Thoracic aorta (tissue), 2 donors: ENCODE data around the gene CHEK2. TPM values are rescaled to one million over a fixed set of nuclear protein-coding genes. Genes with fewer than 3 reads are reported as not detected.
A peak's percentile ranks its signal among the peaks of the same experiment; 100 is the strongest.
"Not testable (repeated sequence)": the region's sequence is repeated elsewhere in the genome, so short reads cannot be mapped to it uniquely, and the experiment has no call there.

Experiments
- ATAC-seq: fragments of 150-250 bp; one replicate; pipeline ENCODE4 v1.8.0; 2017; ENCODE audit warnings: low read depth; ENCODE audit not compliant: insufficient number of reproducible peaks, low FRiP score
- DNase-seq: peaks from one replicate; pipeline ENCODE4 v3.0.0-alpha.2; 2020; ENCODE audit warnings: low spot score
- H3K27ac ChIP-seq, 2 donors: fragments of 200-600 bp; sonication (generic); 1 replicate in 1 of 2; 2 replicates in 1 of 2; pipeline ENCODE4 v1.5.1; 2016; ENCODE audit warnings: mild to moderate bottlenecking in 2 of 2, moderate library complexity in 2 of 2
- H3K27me3 ChIP-seq: fragments of 200-600 bp; sonication (generic); replicated peaks from 2 replicates; pipeline ENCODE4 v1.6.0; 2016; ENCODE audit warnings: mild to moderate bottlenecking; ENCODE audit not compliant: insufficient read depth
- H3K36me3 ChIP-seq: fragments of 200-600 bp; sonication (generic); one replicate; pipeline ENCODE4 v1.5.1; 2016
- H3K4me1 ChIP-seq, 2 donors: fragments of 200-600 bp; sonication (generic); 1 replicate in 1 of 2; 2 replicates in 1 of 2; pipeline versions ENCODE4 v1.5.1 to v1.6.0; 2016; ENCODE audit warnings: low read depth in 2 of 2, mild to moderate bottlenecking in 1 of 2; ENCODE audit not compliant: control insufficient read depth in 1 of 2
- H3K4me3 ChIP-seq: fragments of 200-600 bp; sonication (generic); 2 replicates; pipeline ENCODE4 v1.5.1; 2016; ENCODE audit warnings: mild to moderate bottlenecking
- H3K9me3 ChIP-seq: fragments of 200-600 bp; sonication (generic); 2 replicates; pipeline ENCODE4 v1.5.1; 2016
- CTCF ChIP-seq: fragments of 200-600 bp; sonication (generic); IDR thresholded peaks from one replicate; pipeline ENCODE4 v1.5.1; 2019; ENCODE audit warnings: antibody characterized with exemption
- total RNA-seq, 2 donors: library from RNA; depleted of rRNA; stranded (reverse); fragments of >200 nt; gene quantifications; one replicate each; pipeline versions ENCODE4 v1.1.0 to v1.2.3, GENCODE V29; 2016

Gene CHEK2
- total RNA-seq, 2 donors from 2014 or later, result 7.9 to 8.3 TPM

GRCh38 chr22:28679611-28680287, 61.9 kb downstream of the CHEK2 start, which contains the start of gene TTC28:
Gene TTC28, minus strand, starts transcription at chr22:28679840. Its CDS starts 117 bp downstream, at chr22:28679723.
- H3K27ac ChIP-seq, result peak within 1 kb of the TSS in 1 of 2 donors; percentile 17
- H3K36me3 ChIP-seq, H3K4me1 ChIP-seq, ATAC-seq, H3K9me3 ChIP-seq, H3K27me3 ChIP-seq: not testable (repeated sequence)
- peak; percentile 46 for DNase-seq
- peak within 1 kb of the TSS; percentile 87 for H3K4me3 ChIP-seq

- not testable (repeated sequence) for H3K4me1 ChIP-seq, H3K9me3 ChIP-seq, H3K27ac ChIP-seq, ATAC-seq, H3K36me3 ChIP-seq, H3K27me3 ChIP-seq, DNase-seq
- peak overlapping the region; percentile 87 for H3K4me3 ChIP-seq
Measured at GRCh38 chr22:28678778-28679610, 62.6 kb downstream of the CHEK2 start.

GRCh38 chr22:28678170-28678569, 63.5 kb downstream of the CHEK2 start:
- H3K27me3 ChIP-seq, ATAC-seq, DNase-seq, H3K4me1 ChIP-seq, H3K4me3 ChIP-seq, H3K9me3 ChIP-seq, H3K36me3 ChIP-seq, H3K27ac ChIP-seq: not testable (repeated sequence)

GRCh38 chr22:28674121-28674563, 67.5 kb downstream of the CHEK2 start:
- TF ChIP-seq CTCF, result no peak
- H3K4me1 ChIP-seq, result no peaks in the 10 kb centered on the region
- no peak overlapping the region for H3K27ac ChIP-seq
- DNase-seq (no peak), ATAC-seq (no peak)
- no peaks in the 10 kb centered on the region for H3K36me3 ChIP-seq
- no peaks in the 10 kb centered on the region for H3K27me3 ChIP-seq
- no peak overlapping the region for H3K4me3 ChIP-seq
- H3K9me3 ChIP-seq, result no peaks in the 10 kb centered on the region

- DNase-seq (no peak), ATAC-seq (no peak)
- H3K4me3 ChIP-seq, result no peak overlapping the region
- no peaks in the 10 kb centered on the region for H3K9me3 ChIP-seq
- no peak for TF ChIP-seq CTCF
- H3K4me1 ChIP-seq, result no peaks in the 10 kb centered on the region
- no peaks in the 10 kb centered on the region for H3K36me3 ChIP-seq
- no peaks in the 10 kb centered on the region for H3K27me3 ChIP-seq
- H3K27ac ChIP-seq, result no peak overlapping the region
Measured at GRCh38 chr22:28670756-28671155, 70.9 kb downstream of the CHEK2 start.

GRCh38 chr22:28670161-28670560, 71.5 kb downstream of the CHEK2 start:
- ATAC-seq (no peak), DNase-seq (no peak)
- H3K9me3 ChIP-seq, result no peaks in the 10 kb centered on the region
- H3K27me3 ChIP-seq, result no peaks in the 10 kb centered on the region
- H3K36me3 ChIP-seq, result no peaks in the 10 kb centered on the region
- TF ChIP-seq CTCF, result no peak
- H3K4me3 ChIP-seq, result no peak overlapping the region
- no peak overlapping the region for H3K27ac ChIP-seq
- no peaks in the 10 kb centered on the region for H3K4me1 ChIP-seq
